Activated T-cell treated with anti-CD3 and anti-CD28 coated beads, Interleukin-2, amount 50 U/mL, for 24 hours (primary cell): ENCODE measurements around the gene MGLL.
"Not testable (repeated sequence)": the region's sequence is repeated elsewhere in the genome, so short reads cannot be mapped to it uniquely, and the experiment has no call there.

Source experiments
- DNase-seq: peaks from one replicate; pipeline ENCODE4 v3.0.0-alpha.2; 2020
- H3K27ac Mint-ChIP-seq: 2 replicates; pipeline ENCODE4 v1.8.0; 2020; ENCODE audit warnings: mild to moderate bottlenecking, mixed read lengths
- H3K27me3 Mint-ChIP-seq: 2 replicates; pipeline ENCODE4 v1.8.0; 2020; ENCODE audit warnings: mixed read lengths
- H3K36me3 Mint-ChIP-seq: 2 replicates; pipeline ENCODE4 v1.8.0; 2020; ENCODE audit warnings: low read depth, mixed read lengths
- H3K4me1 Mint-ChIP-seq: 2 replicates; pipeline ENCODE4 v1.8.0; 2020; ENCODE audit warnings: low read depth, mixed read lengths
- H3K4me3 Mint-ChIP-seq: 2 replicates; pipeline ENCODE4 v1.8.0; 2020; ENCODE audit warnings: mild to moderate bottlenecking, moderate library complexity, mixed read lengths
- H3K9me3 Mint-ChIP-seq: 2 replicates; pipeline ENCODE4 v1.8.0; 2020; ENCODE audit warnings: mixed read lengths

MGLL gene

GRCh38 chr3:127714866-127715265, 107.4 kb downstream of the MGLL start:
- H3K9me3 Mint-ChIP-seq: no peaks in the 10 kb centered on the region
- DNase-seq: no peak

GRCh38 chr3:127714125-127714571, 108.2 kb downstream of the MGLL start:
- H3K4me3 Mint-ChIP-seq: no peak overlapping the region
- no peaks in the 10 kb centered on the region for H3K4me1 Mint-ChIP-seq
- H3K36me3 Mint-ChIP-seq: no peaks in the 10 kb centered on the region
- no peaks in the 10 kb centered on the region for H3K9me3 Mint-ChIP-seq
- H3K27me3 Mint-ChIP-seq: peaks cover 3% of the 10 kb centered on the region
- no peak overlapping the region for H3K27ac Mint-ChIP-seq
- DNase-seq: no peak

More at GRCh38 chr3:127714866-127715265, 107.4 kb downstream of the MGLL start:
- H3K27me3 Mint-ChIP-seq: peaks cover 3% of the 10 kb centered on the region
- H3K4me1 Mint-ChIP-seq: no peaks in the 10 kb centered on the region
- no peaks in the 10 kb centered on the region for H3K36me3 Mint-ChIP-seq
- no peak overlapping the region for H3K27ac Mint-ChIP-seq
- H3K4me3 Mint-ChIP-seq: no peak overlapping the region

- no peak overlapping the region for H3K4me3 Mint-ChIP-seq
- H3K4me1 Mint-ChIP-seq: no peaks in the 10 kb centered on the region
- H3K36me3 Mint-ChIP-seq: no peaks in the 10 kb centered on the region
- H3K27ac Mint-ChIP-seq: no peak overlapping the region
- H3K9me3 Mint-ChIP-seq: no peaks in the 10 kb centered on the region
- H3K27me3 Mint-ChIP-seq: peaks cover 3% of the 10 kb centered on the region
- no peak for DNase-seq
Measured at GRCh38 chr3:127712881-127713771, 109.2 kb downstream of the MGLL start.

GRCh38 chr3:127712461-127712860, 109.9 kb downstream of the MGLL start:
- no peak overlapping the region for H3K4me3 Mint-ChIP-seq
- no peak overlapping the region for H3K27ac Mint-ChIP-seq
- peaks cover 3% of the 10 kb centered on the region for H3K27me3 Mint-ChIP-seq
- no peaks in the 10 kb centered on the region for H3K9me3 Mint-ChIP-seq
- H3K36me3 Mint-ChIP-seq: no peaks in the 10 kb centered on the region
- no peak for DNase-seq
- H3K4me1 Mint-ChIP-seq: no peaks in the 10 kb centered on the region

- H3K27ac Mint-ChIP-seq: no peak overlapping the region
- no peak for DNase-seq
- H3K4me3 Mint-ChIP-seq: no peak overlapping the region
- no peaks in the 10 kb centered on the region for H3K4me1 Mint-ChIP-seq
- peaks cover 3% of the 10 kb centered on the region for H3K27me3 Mint-ChIP-seq
- H3K9me3 Mint-ChIP-seq: no peaks in the 10 kb centered on the region
- no peaks in the 10 kb centered on the region for H3K36me3 Mint-ChIP-seq
Measured at GRCh38 chr3:127711896-127712295, 110.4 kb downstream of the MGLL start.

GRCh38 chr3:127711021-127711695, 111.2 kb downstream of the MGLL start:
- H3K27ac Mint-ChIP-seq: no peak overlapping the region
- H3K9me3 Mint-ChIP-seq: no peaks in the 10 kb centered on the region
- DNase-seq: peak; percentile 2
- no peak overlapping the region for H3K4me3 Mint-ChIP-seq
- peaks cover 3% of the 10 kb centered on the region for H3K27me3 Mint-ChIP-seq
- no peaks in the 10 kb centered on the region for H3K36me3 Mint-ChIP-seq
- no peaks in the 10 kb centered on the region for H3K4me1 Mint-ChIP-seq

- no peaks in the 10 kb centered on the region for H3K36me3 Mint-ChIP-seq
- H3K4me1 Mint-ChIP-seq: no peaks in the 10 kb centered on the region
- no peak overlapping the region for H3K27ac Mint-ChIP-seq
- H3K27me3 Mint-ChIP-seq: peaks cover under 1% of the 10 kb centered on the region
- DNase-seq: peak; percentile 5
- H3K9me3 Mint-ChIP-seq: no peaks in the 10 kb centered on the region
- H3K4me3 Mint-ChIP-seq: no peak overlapping the region
Measured at GRCh38 chr3:127710155-127710941, 112.0 kb downstream of the MGLL start.

- H3K27me3 Mint-ChIP-seq: peaks cover 2% of the 10 kb centered on the region
- H3K27ac Mint-ChIP-seq: no peak overlapping the region
- peaks cover 1% of the 10 kb centered on the region for H3K4me1 Mint-ChIP-seq
Measured at GRCh38 chr3:127709320-127710060, 112.8 kb downstream of the MGLL start.

GRCh38 chr3:127708837-127709236, 113.5 kb downstream of the MGLL start:
- Mint-ChIP-seq H3K27ac (no peak overlapping the region), H3K36me3 (no peaks in the 10 kb centered on the region), H3K4me3 (no peak overlapping the region), H3K4me1 (peaks cover 3% of the 10 kb centered on the region), H3K27me3 (peaks cover 4% of the 10 kb centered on the region), H3K9me3 (peaks cover under 1% of the 10 kb centered on the region)
- no peak for DNase-seq

More at GRCh38 chr3:127709320-127710060, 112.8 kb downstream of the MGLL start:
- Mint-ChIP-seq H3K4me3 (no peak overlapping the region), H3K36me3 (no peaks in the 10 kb centered on the region), H3K9me3 (no peaks in the 10 kb centered on the region)
- DNase-seq: no peak

GRCh38 chr3:127707851-127708411, 114.4 kb downstream of the MGLL start:
- no peak overlapping the region for H3K27ac Mint-ChIP-seq
- peaks cover 8% of the 10 kb centered on the region for H3K27me3 Mint-ChIP-seq
- H3K9me3 Mint-ChIP-seq: peaks cover 3% of the 10 kb centered on the region
- H3K4me3 Mint-ChIP-seq: no peak overlapping the region
- no peaks in the 10 kb centered on the region for H3K36me3 Mint-ChIP-seq
- DNase-seq: no peak
- peaks cover 3% of the 10 kb centered on the region for H3K4me1 Mint-ChIP-seq

- peaks cover 3% of the 10 kb centered on the region for H3K4me1 Mint-ChIP-seq
- peaks cover 8% of the 10 kb centered on the region for H3K27me3 Mint-ChIP-seq
- H3K4me3 Mint-ChIP-seq: no peak overlapping the region
- H3K9me3 Mint-ChIP-seq: peaks cover 3% of the 10 kb centered on the region
- H3K36me3 Mint-ChIP-seq: no peaks in the 10 kb centered on the region
- H3K27ac Mint-ChIP-seq: no peak overlapping the region
- DNase-seq: peak; percentile 2
Measured at GRCh38 chr3:127706785-127707351, 115.4 kb downstream of the MGLL start.

GRCh38 chr3:127706312-127706711, 116.0 kb downstream of the MGLL start:
- peaks cover 8% of the 10 kb centered on the region for H3K27me3 Mint-ChIP-seq
- H3K9me3 Mint-ChIP-seq: peaks cover 3% of the 10 kb centered on the region
- H3K36me3 Mint-ChIP-seq: no peaks in the 10 kb centered on the region
- peak; percentile 2 for DNase-seq
- H3K27ac Mint-ChIP-seq: no peak overlapping the region
- peaks cover 3% of the 10 kb centered on the region for H3K4me1 Mint-ChIP-seq
- no peak overlapping the region for H3K4me3 Mint-ChIP-seq

GRCh38 chr3:127704840-127705239, 117.5 kb downstream of the MGLL start:
- H3K36me3 Mint-ChIP-seq, H3K4me1 Mint-ChIP-seq, H3K27ac Mint-ChIP-seq, H3K4me3 Mint-ChIP-seq, DNase-seq, H3K9me3 Mint-ChIP-seq, H3K27me3 Mint-ChIP-seq: not testable (repeated sequence)
